ENCODE results near the gene NAP1L3. TPM values are rescaled to one million over a fixed set of nuclear protein-coding genes. Genes with fewer than 3 reads are reported as not detected.

The NAP1L3 gene
- polyA plus RNA-seq (2013, experiment 1 of 2) = 21.7 TPM
- polyA plus RNA-seq (2013, experiment 2 of 2) = 23.6 TPM

- Histone ChIP-seq H2AK5ac (ENCODE audit: low read length) (no peak within 1 kb of the TSS), H2BK15ac (replicated peaks; ENCODE audit: low read depth) (no peak within 1 kb of the TSS), H3K79me1 (ENCODE audit: low read length) (no peaks in the 10 kb centered on the region), H3K36me3 (ENCODE audit: control insufficient read depth, insufficient read depth, low read length) (no peaks in the 10 kb centered on the region), H3K56ac (ENCODE audit: low read length) (peak within 1 kb of the TSS; percentile 76), H4K5ac (ENCODE audit: low read length) (no peak within 1 kb of the TSS), H2BK120ac (ENCODE audit: low read depth, low read length) (no peak within 1 kb of the TSS), H3K4ac (ENCODE audit: low read depth, low read length) (no peak within 1 kb of the TSS), H3K4me2 (ENCODE audit: low read length) (peak within 1 kb of the TSS; percentile 39), H2BK5ac (ENCODE audit: low read length) (no peak within 1 kb of the TSS), H3K4me1 (ENCODE audit: control insufficient read depth, low read depth, low read length) (no peaks in the 10 kb centered on the region), H3K4me3 (ENCODE audit: low read length) (peak within 1 kb of the TSS; percentile 71), H3K18ac (ENCODE audit: low read length) (no peak within 1 kb of the TSS), H3K23ac (ENCODE audit: low read length) (no peak within 1 kb of the TSS), H3K27ac (ENCODE audit: low read depth, low read length) (peak within 1 kb of the TSS; percentile 66), H3K79me2 (ENCODE audit: control insufficient read depth, insufficient read depth, low read length) (no peaks in the 10 kb centered on the region), H3K27me3 (ENCODE audit: insufficient read depth, low read length, poor library complexity) (no peaks in the 10 kb centered on the region), H3K9ac (ENCODE audit: low read length) (peak within 1 kb of the TSS; percentile 78), H4K8ac (ENCODE audit: low read depth, low read length) (no peak within 1 kb of the TSS)
- no CpG with 5 or more reads among the region's 51 CpGs for WGBS (ENCODE audit: extremely low coverage, insufficient coverage, low lambda C conversion rate)
- peak; percentile 95 for DNase-seq
Observed at GRCh38 chrX:93673056-93673868, at the start of gene NAP1L3. NAP1L3 (minus strand) TSS chrX:93673578; CDS start chrX:93673304, 274 bp downstream.

GRCh38 chrX:93711076-93711475 lies 37.7 kb upstream of the NAP1L3 start:
- Histone ChIP-seq H3K56ac (ENCODE audit: low read length) (no peak overlapping the region), H3K27me3 (ENCODE audit: insufficient read depth, low read length, poor library complexity) (no peaks in the 10 kb centered on the region), H3K4me3 (ENCODE audit: low read length) (no peak overlapping the region), H3K27ac (ENCODE audit: low read depth, low read length) (no peak overlapping the region), H2BK5ac (ENCODE audit: low read length) (no peak overlapping the region), H2AK5ac (ENCODE audit: low read length) (no peak overlapping the region), H3K79me1 (ENCODE audit: low read length) (no peaks in the 10 kb centered on the region), H3K23ac (ENCODE audit: low read length) (no peak overlapping the region), H3K18ac (ENCODE audit: low read length) (no peak overlapping the region), H3K36me3 (ENCODE audit: control insufficient read depth, insufficient read depth, low read length) (no peaks in the 10 kb centered on the region), H4K5ac (ENCODE audit: low read length) (no peak overlapping the region), H3K9ac (ENCODE audit: low read length) (no peak overlapping the region), H4K8ac (ENCODE audit: low read depth, low read length) (no peak overlapping the region), H2BK15ac (replicated peaks; ENCODE audit: low read depth) (no peak overlapping the region), H3K4me2 (ENCODE audit: low read length) (no peak overlapping the region), H3K4me1 (ENCODE audit: control insufficient read depth, low read depth, low read length) (no peaks in the 10 kb centered on the region), H2BK120ac (ENCODE audit: low read depth, low read length) (no peak overlapping the region), H3K79me2 (ENCODE audit: control insufficient read depth, insufficient read depth, low read length) (no peaks in the 10 kb centered on the region), H3K4ac (ENCODE audit: low read depth, low read length) (no peak overlapping the region)
- WGBS (ENCODE audit: extremely low coverage, insufficient coverage, low lambda C conversion rate) = no CpG with 5 or more reads among the region's 4 CpGs
- DNase-seq = no peak

GRCh38 chrX:93703701-93704100 lies 30.3 kb upstream of the NAP1L3 start:
- Histone ChIP-seq H3K18ac (ENCODE audit: low read length) (no peak overlapping the region), H3K4ac (ENCODE audit: low read depth, low read length) (no peak overlapping the region), H3K4me3 (ENCODE audit: low read length) (no peak overlapping the region), H3K79me2 (ENCODE audit: control insufficient read depth, insufficient read depth, low read length) (no peaks in the 10 kb centered on the region), H2BK15ac (replicated peaks; ENCODE audit: low read depth) (no peak overlapping the region), H2AK5ac (ENCODE audit: low read length) (no peak overlapping the region), H3K79me1 (ENCODE audit: low read length) (no peaks in the 10 kb centered on the region), H3K56ac (ENCODE audit: low read length) (no peak overlapping the region), H3K36me3 (ENCODE audit: control insufficient read depth, insufficient read depth, low read length) (no peaks in the 10 kb centered on the region), H3K23ac (ENCODE audit: low read length) (no peak overlapping the region), H3K27me3 (ENCODE audit: insufficient read depth, low read length, poor library complexity) (no peaks in the 10 kb centered on the region), H2BK120ac (ENCODE audit: low read depth, low read length) (no peak overlapping the region), H3K4me1 (ENCODE audit: control insufficient read depth, low read depth, low read length) (no peaks in the 10 kb centered on the region), H3K9ac (ENCODE audit: low read length) (no peak overlapping the region), H4K5ac (ENCODE audit: low read length) (no peak overlapping the region), H3K27ac (ENCODE audit: low read depth, low read length) (no peak overlapping the region), H2BK5ac (ENCODE audit: low read length) (no peak overlapping the region), H3K4me2 (ENCODE audit: low read length) (no peak overlapping the region), H4K8ac (ENCODE audit: low read depth, low read length) (no peak overlapping the region)
- WGBS (ENCODE audit: extremely low coverage, insufficient coverage, low lambda C conversion rate) = no CpG with 5 or more reads among the region's 2 CpGs
- no peak for DNase-seq

- DNase-seq = no peak
- Histone ChIP-seq H2BK5ac (ENCODE audit: low read length) (no peak overlapping the region), H3K56ac (ENCODE audit: low read length) (no peak overlapping the region), H2BK15ac (replicated peaks; ENCODE audit: low read depth) (no peak overlapping the region), H3K4me2 (ENCODE audit: low read length) (no peak overlapping the region), H3K4ac (ENCODE audit: low read depth, low read length) (no peak overlapping the region), H3K18ac (ENCODE audit: low read length) (no peak overlapping the region), H3K9ac (ENCODE audit: low read length) (no peak overlapping the region), H3K4me3 (ENCODE audit: low read length) (no peak overlapping the region), H2BK120ac (ENCODE audit: low read depth, low read length) (no peak overlapping the region), H3K79me2 (ENCODE audit: control insufficient read depth, insufficient read depth, low read length) (no peaks in the 10 kb centered on the region), H3K4me1 (ENCODE audit: control insufficient read depth, low read depth, low read length) (no peaks in the 10 kb centered on the region), H3K27me3 (ENCODE audit: insufficient read depth, low read length, poor library complexity) (no peaks in the 10 kb centered on the region), H4K8ac (ENCODE audit: low read depth, low read length) (no peak overlapping the region), H3K23ac (ENCODE audit: low read length) (no peak overlapping the region), H2AK5ac (ENCODE audit: low read length) (no peak overlapping the region), H3K36me3 (ENCODE audit: control insufficient read depth, insufficient read depth, low read length) (no peaks in the 10 kb centered on the region), H4K5ac (ENCODE audit: low read length) (no peak overlapping the region), H3K27ac (ENCODE audit: low read depth, low read length) (no peak overlapping the region), H3K79me1 (ENCODE audit: low read length) (no peaks in the 10 kb centered on the region)
- no CpG with 5 or more reads among the region's 6 CpGs for WGBS (ENCODE audit: extremely low coverage, insufficient coverage, low lambda C conversion rate)
Observed at GRCh38 chrX:93695981-93696380, 22.6 kb upstream of the NAP1L3 start.

- no peak for DNase-seq
- no peak within 1 kb of the TSS for H2AK5ac ChIP-seq (ENCODE audit: low read length)
- WGBS (ENCODE audit: extremely low coverage, insufficient coverage, low lambda C conversion rate) = no CpG with 5 or more reads among the region's 11 CpGs
Observed at GRCh38 chrX:93673869-93674271, 492 bp upstream of the NAP1L3 start, which contains the start of gene FAM133A. FAM133A (plus strand) TSS chrX:93674206; CDS start chrX:93709420, 35,214 bp downstream.

More at GRCh38 chrX:93673869-93674271, 492 bp upstream of the NAP1L3 start, which contains the start of gene FAM133A:
- H3K4me1 ChIP-seq (ENCODE audit: control insufficient read depth, low read depth, low read length) = no peaks in the 10 kb centered on the region
- no peak within 1 kb of the TSS for H2BK5ac ChIP-seq (ENCODE audit: low read length)
- H3K4ac ChIP-seq (ENCODE audit: low read depth, low read length) = no peak within 1 kb of the TSS
- peak within 1 kb of the TSS; percentile 39 for H3K4me2 ChIP-seq (ENCODE audit: low read length)
- H3K79me2 ChIP-seq (ENCODE audit: control insufficient read depth, insufficient read depth, low read length) = no peaks in the 10 kb centered on the region
- H3K4me3 ChIP-seq (ENCODE audit: low read length) = peak within 1 kb of the TSS; percentile 71
- H2BK15ac ChIP-seq (replicated peaks; ENCODE audit: low read depth) = no peak within 1 kb of the TSS
- no peak within 1 kb of the TSS for H2BK120ac ChIP-seq (ENCODE audit: low read depth, low read length)
- H3K9ac ChIP-seq (ENCODE audit: low read length) = peak within 1 kb of the TSS; percentile 78
- H3K36me3 ChIP-seq (ENCODE audit: control insufficient read depth, insufficient read depth, low read length) = no peaks in the 10 kb centered on the region
- no peak within 1 kb of the TSS for H3K18ac ChIP-seq (ENCODE audit: low read length)
- no peaks in the 10 kb centered on the region for H3K27me3 ChIP-seq (ENCODE audit: insufficient read depth, low read length, poor library complexity)
- peak within 1 kb of the TSS; percentile 66 for H3K27ac ChIP-seq (ENCODE audit: low read depth, low read length)
- H3K56ac ChIP-seq (ENCODE audit: low read length) = peak within 1 kb of the TSS; percentile 76
- no peak within 1 kb of the TSS for H3K23ac ChIP-seq (ENCODE audit: low read length)
- no peak within 1 kb of the TSS for H4K5ac ChIP-seq (ENCODE audit: low read length)
- H4K8ac ChIP-seq (ENCODE audit: low read depth, low read length) = no peak within 1 kb of the TSS
- no peaks in the 10 kb centered on the region for H3K79me1 ChIP-seq (ENCODE audit: low read length)

Data from mesendoderm (in vitro differentiated cells).